Fibroblast of skin of right biceps (primary cell): ENCODE data around the gene STK32C.
"Not testable (repeated sequence)": the region's sequence is repeated elsewhere in the genome, so short reads cannot be mapped to it uniquely, and the experiment has no call there.

Experiments
- DNase-seq: peaks from one replicate; pipeline ENCODE4 v3.0.0-alpha.2; 2013

Gene STK32C

DNA sequence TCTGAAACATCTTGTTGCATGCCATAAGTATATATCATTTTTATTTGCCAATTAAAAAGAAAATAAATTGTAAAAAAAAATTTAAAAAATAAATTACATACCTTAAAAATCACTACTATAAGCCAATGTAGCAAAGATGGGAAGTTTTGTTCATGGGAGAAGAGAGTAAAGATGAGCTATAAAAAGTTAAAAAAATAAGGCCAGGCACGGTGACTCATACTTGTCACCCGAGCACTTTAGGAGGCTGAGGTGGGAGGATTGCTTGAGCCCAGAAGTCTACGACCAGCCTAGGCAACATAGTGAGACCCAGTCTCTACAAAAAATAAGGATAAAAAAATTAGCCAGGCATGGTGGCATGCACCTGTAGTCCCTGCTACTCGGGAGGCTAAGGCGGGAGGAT, 8.4 kb upstream of the STK32C start:
- no peak for DNase-seq

GRCh38 chr10:132314881-132315280, 7.1 kb upstream of the STK32C start:
- not testable (repeated sequence) for DNase-seq

DNA sequence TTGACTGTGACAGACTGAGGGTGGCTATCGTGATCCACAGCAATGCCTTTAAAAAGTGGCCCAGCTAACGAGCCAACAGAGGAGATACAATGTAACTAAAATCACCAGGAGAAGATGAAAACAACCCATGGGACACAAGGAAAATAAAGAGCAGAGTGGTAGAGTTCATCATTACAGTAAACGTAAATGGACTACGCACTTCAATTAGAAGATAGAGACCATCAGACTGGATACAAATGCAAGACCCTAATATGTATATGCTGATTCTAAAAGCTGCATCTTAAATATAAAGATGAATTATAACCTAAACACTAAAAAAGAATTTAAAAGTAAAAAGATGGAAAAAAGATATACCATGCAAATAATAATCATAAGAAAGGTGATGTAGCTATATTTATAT, 6.6 kb upstream of the STK32C start:
- no peak for DNase-seq

GRCh38 chr10:132313865-132314264, 6.1 kb upstream of the STK32C start:
- no peak for DNase-seq

DNA sequence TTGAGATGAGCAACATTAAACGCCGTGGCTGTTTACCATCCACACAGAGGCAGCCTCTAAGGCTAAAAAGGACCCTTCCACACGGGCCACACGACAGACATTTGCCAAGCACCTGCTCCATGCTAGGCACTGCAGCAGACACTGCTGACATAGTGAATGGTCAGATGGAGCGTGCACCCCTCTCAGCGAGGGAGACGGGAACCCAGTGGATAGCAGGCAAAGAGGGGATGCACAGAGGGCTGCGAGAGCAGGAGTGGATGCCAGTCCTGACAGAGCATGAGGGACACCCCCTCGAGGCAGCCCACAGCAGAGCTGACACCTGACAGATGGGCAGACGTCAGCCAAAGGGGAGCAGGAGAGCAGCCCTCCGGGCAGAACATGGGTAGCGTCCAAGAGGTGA, 5.6 kb upstream of the STK32C start:
- no peak for DNase-seq

- no peak for DNase-seq
Measured at GRCh38 chr10:132311338-132311939, 3.7 kb upstream of the STK32C start.

DNA sequence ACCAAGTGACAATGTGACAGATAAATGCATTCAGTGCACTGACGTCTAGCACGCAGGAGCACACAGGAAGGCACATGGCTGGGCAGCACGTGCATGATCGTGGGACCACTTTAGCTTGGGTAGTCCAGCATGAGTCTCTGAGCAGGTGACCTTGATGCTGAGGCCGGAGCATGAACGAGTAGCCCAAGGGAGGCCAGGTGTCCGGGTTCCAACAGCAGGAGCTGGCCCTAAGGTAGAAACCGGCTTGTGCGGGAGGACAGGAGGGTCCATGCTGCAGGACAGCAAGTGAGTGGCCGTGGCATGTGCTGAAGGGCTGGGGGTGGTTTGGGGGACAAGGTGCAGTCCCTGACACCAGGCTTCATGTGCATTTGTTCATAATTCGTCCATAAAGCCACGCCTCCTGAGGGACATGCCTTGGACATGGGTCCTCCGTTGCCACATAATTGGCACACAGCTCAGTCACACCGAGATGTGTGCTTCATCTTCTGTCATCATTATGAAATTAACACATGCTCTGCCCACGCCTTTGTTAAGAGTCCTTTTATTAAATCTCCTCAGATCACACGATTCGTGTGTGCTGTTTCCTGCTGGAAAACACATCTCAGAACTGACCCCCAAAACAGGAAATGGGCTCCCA, 3.1 kb upstream of the STK32C start:
- no peak for DNase-seq

DNA sequence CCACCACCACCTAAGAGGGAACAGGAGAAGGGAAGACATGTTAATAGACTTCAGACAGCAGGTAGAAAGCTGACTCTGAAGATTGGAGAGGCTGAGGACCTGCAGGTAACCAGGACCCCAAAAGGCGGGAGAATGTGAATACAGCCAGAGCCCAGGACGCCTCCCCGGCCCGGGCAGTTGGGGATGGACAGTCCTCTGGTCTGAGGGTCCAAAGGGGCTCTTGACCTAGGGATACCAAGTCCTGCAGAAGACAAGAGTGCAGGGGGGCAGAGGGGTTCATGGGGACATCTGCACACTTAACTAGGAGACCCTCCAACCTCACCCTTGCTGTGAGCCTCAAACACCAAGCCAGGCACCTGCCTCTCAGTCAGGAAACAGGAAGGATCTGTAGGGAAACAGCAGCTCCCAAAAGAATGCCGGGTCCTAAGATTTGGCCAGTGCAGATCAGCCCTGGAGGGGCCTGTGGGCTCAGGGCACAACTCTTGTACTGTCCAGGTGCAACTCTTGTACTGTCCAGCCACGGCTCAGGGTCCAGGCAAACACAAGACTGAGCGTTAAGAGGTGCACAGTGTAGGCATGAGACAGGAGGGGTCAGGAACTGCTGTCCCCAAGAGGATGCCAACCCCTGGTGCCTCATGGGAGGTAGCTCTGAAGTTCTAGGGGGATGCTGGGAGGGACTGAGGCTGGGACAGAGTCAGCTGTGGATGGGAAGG, 2.3 kb upstream of the STK32C start:
- no peak for DNase-seq

GRCh38 chr10:132309471-132309865, 1.7 kb upstream of the STK32C start:
- no peak for DNase-seq

GRCh38 chr10:132308587-132309470, 1.1 kb upstream of the STK32C start:
- no peak for DNase-seq

DNA sequence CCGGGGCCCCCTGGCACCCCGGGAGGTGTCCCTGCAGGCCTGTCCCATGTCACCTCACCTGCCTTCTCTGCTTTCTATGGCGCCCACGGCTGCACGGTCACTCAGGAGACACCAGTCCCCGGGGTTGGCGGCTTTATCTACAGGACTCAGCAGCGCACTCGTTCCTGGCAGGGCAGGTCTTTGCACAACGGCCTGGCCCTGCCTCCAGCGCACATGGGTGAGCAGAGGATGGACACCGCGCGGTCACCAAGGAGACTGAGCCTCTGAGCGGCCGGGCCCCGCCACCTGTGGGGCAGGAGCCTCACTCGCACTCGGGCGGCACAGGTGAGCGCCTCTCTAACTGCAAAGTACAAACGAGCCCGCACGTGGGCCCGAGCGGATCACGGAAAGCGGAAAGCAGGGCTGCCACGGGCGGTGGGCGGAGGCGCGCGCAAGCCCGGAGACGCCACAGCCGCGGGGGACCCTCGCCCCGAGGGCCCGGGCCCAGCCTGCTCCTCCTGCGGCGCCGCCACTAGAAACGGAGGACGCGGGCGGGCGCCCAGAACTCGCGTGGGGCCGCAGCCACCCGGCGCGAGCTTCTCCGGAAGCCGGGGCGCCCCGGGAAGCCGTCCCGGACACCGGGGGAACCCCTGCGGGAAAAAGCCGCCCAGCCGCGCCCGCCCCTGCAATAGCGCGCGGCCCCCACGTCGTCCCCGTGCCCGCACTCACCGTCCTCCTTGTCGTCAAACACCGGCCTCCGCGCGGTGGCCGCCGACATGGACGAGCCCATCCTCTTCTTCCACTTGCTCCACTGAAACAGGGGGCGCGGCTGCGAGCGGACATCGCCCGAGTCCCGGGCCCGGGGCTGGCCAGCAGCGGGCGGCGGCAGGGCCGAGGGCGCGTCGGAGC, 642 bp downstream of the STK32C start:
- no peak for DNase-seq

GRCh38 chr10:132306343-132306685, 1.4 kb downstream of the STK32C start:
- no peak for DNase-seq

DNA sequence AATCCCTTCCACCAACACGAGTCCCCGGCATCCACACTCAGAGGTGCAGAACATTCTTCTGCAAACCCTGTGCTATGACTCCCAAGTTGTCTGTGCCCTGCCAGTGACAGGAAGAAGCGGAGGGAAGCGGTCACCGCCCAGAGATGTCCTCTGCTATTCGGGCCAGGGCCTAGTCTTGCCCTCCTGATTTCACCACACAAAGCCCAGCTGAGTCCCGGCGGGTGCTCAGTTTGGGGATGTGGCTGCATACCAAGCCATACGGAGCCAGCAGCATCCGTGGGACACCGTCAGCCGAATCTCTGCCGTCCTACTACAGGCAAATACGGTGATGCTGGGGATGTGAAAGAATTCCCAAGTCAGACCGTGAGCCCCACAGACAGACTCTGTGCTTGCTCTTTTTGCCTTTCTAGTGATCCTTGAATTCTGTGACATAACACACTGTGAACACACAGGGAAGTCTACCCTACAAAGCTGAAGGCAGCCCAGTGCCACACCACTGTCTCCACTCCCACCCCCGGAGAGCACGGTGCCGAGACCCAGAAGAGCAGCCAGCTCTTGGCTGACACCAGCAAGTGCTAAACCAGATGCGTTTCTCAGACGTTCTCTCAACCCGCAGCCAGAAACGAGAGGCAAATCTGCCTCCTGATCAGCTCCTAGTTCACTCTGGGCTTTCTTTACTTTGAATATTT, 2.0 kb downstream of the STK32C start:
- no peak for DNase-seq

GRCh38 chr10:132304756-132305509, 2.8 kb downstream of the STK32C start:
- DNase-seq: no peak

DNA sequence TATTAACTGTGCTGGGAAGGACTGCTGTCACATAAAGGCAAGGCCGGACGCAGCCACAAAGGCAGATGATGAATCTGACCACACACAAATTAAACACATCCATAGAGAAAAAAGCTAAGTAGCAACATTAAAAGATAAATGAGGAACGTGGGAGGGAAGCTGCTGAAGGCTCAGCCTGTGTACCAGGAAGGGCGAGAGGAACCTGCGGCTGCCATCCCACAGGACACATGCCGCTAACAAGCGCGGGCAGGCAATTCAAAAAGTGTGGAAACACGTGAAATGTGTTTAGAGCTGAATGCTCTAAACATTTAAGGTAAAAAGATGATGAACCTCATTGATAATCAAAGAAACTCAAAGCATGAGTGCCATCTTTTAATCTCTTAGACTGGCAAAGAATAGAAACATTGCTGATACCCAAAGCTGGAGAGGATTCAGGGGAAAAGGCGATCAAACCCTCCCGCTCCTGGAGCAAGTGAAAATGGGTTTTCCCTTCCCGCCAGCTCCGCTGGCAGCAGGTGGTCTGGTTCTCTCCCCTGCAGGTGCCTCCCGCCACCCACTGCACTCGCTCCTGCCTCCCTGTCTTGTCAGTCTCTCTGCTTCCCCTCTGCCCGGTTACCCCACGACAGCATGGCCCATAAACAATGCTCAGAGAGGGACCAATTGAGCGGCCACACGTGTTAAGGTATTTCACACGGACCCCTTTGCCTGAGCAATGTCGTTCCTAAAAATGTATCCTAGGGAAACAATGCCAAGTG, 4.2 kb downstream of the STK32C start:
- no peak for DNase-seq

GRCh38 chr10:132302421-132303310, 5.1 kb downstream of the STK32C start:
- DNase-seq: no peak

- no peak for DNase-seq
Measured at GRCh38 chr10:132301371-132302330, 6.1 kb downstream of the STK32C start.

DNA sequence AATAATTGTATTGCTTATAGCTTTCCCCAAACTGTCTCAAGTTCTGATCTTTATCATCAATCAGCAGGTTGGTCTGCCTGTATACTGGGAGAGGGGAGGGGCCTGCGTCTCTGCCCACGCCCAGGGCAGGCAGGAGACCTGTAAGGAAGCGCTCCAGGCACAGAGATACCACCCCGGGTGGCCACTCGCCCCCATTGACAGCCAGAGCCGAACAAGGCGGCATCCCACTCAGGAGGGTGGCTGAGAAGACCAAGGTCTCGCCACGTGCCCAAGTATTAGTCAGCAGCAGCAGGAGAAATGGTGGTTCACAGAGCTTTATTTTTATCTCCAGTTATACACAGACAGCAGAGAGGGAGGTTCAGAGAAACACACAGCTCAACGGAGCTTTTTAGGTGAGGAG, 7.2 kb downstream of the STK32C start:
- DNase-seq: no peak
